GM19240 (cell line): ENCODE results near the gene OR4D11.
"Not testable (repeated sequence)": the region's sequence is repeated elsewhere in the genome, so short reads cannot be mapped to it uniquely, and the experiment has no call there.

Experiments used
- DNase-seq: peaks from one replicate; pipeline ENCODE4 v3.0.0; 2011; ENCODE audit warnings: low spot score; ENCODE audit not compliant: insufficient read length

Gene OR4D11

GRCh38 chr11:59503276-59503675, at the start of gene OR4D11:
Gene OR4D11, plus strand, starts transcription at chr11:59503576. Its CDS starts 0 bp downstream, at chr11:59503576.
- no peak for DNase-seq

- no peak for DNase-seq
These were observed 46.7 kb upstream of the OR4D11 start, which contains the start of gene OR4D6 for GRCh38 chr11:59456661-59457060. Gene OR4D6, plus strand, starts transcription at chr11:59456961. Its CDS starts 0 bp downstream, at chr11:59456961.

GRCh38 chr11:59459916-59460315, 43.5 kb upstream of the OR4D11 start:
- DNase-seq, result no peak

GRCh38 chr11:59463190-59463641, 40.2 kb upstream of the OR4D11 start:
- no peak for DNase-seq

- no peak for DNase-seq
These were observed 30.4 kb upstream of the OR4D11 start, which contains the start of gene OR4D10 for GRCh38 chr11:59473015-59473414. Gene OR4D10, plus strand, starts transcription at chr11:59473315. Its CDS starts 4,115 bp downstream, at chr11:59477430.

- no peak for DNase-seq
These were observed 28.2 kb upstream of the OR4D11 start for GRCh38 chr11:59475176-59475575.

GRCh38 chr11:59479906-59480305, 23.5 kb upstream of the OR4D11 start:
- DNase-seq, result no peak

- no peak for DNase-seq
These were observed 23.0 kb upstream of the OR4D11 start for GRCh38 chr11:59480359-59480758.

- DNase-seq, result no peak
These were observed 1.4 kb upstream of the OR4D11 start for GRCh38 chr11:59501931-59502330.

GRCh38 chr11:59510941-59511589, 7.7 kb downstream of the OR4D11 start, which contains the start of gene OR4D9:
Gene OR4D9, plus strand, starts transcription at chr11:59511539. Its CDS starts 3,374 bp downstream, at chr11:59514913.
- no peak for DNase-seq

GRCh38 chr11:59511675-59512074, 8.3 kb downstream of the OR4D11 start:
- no peak for DNase-seq

GRCh38 chr11:59520139-59520538, 16.8 kb downstream of the OR4D11 start:
- DNase-seq, result not testable (repeated sequence)

GRCh38 chr11:59520741-59521140, 17.4 kb downstream of the OR4D11 start:
- DNase-seq, result no peak

GRCh38 chr11:59523541-59523940, 20.2 kb downstream of the OR4D11 start:
- no peak for DNase-seq

GRCh38 chr11:59528711-59529110, 25.3 kb downstream of the OR4D11 start:
- no peak for DNase-seq

- DNase-seq, result no peak
These were observed 29.2 kb downstream of the OR4D11 start for GRCh38 chr11:59532620-59533019.

GRCh38 chr11:59534676-59535075, 31.3 kb downstream of the OR4D11 start:
- DNase-seq, result no peak

- DNase-seq, result no peak
These were observed 38.9 kb downstream of the OR4D11 start for GRCh38 chr11:59542142-59542810.

- not testable (repeated sequence) for DNase-seq
These were observed 40.3 kb downstream of the OR4D11 start for GRCh38 chr11:59543713-59544112.

GRCh38 chr11:59544869-59545178, 41.4 kb downstream of the OR4D11 start:
- DNase-seq, result no peak

- no peak for DNase-seq
These were observed 42.0 kb downstream of the OR4D11 start for GRCh38 chr11:59545179-59546020.
